Retinal pigment epithelial cell (primary cell): ENCODE data around the gene CCDC148.
"Not testable (repeated sequence)": the region's sequence is repeated elsewhere in the genome, so short reads cannot be mapped to it uniquely, and the experiment has no call there.

Source experiments
- DNase-seq: peaks from one replicate; pipeline ENCODE4 v3.0.0-alpha.2; 2010; ENCODE audit warnings: low read depth
- H3K4me3 ChIP-seq: 2 replicates; pipeline ENCODE4 v1.5.1; 2011; ENCODE audit warnings: mild to moderate bottlenecking, low read length, control low read depth, moderate library complexity
- CTCF ChIP-seq: conservative IDR thresholded peaks from 2 replicates; pipeline ENCODE4 v1.5.1; 2011; ENCODE audit warnings: low read depth, low read length, control low read depth, inconsistent platforms

CCDC148 gene

GRCh38 chr2:158457826-158458616, 1.5 kb upstream of the CCDC148 start:
- TF ChIP-seq CTCF: peak; percentile 14
- peak overlapping the region; percentile 88 for H3K4me3 ChIP-seq
- peak; percentile 34 for DNase-seq

GRCh38 chr2:158457092-158457825, 706 bp upstream of the CCDC148 start:
- H3K4me3 ChIP-seq: peak overlapping the region; percentile 88
- no peak for DNase-seq
- no peak for TF ChIP-seq CTCF

- TF ChIP-seq CTCF: no peak
- no peak for DNase-seq
- no peak overlapping the region for H3K4me3 ChIP-seq
Observed at GRCh38 chr2:158443606-158444005, 12.9 kb downstream of the CCDC148 start.

GRCh38 chr2:158439062-158439461, 17.5 kb downstream of the CCDC148 start:
- H3K4me3 ChIP-seq, DNase-seq: not testable (repeated sequence)

- not testable (repeated sequence) for DNase-seq, H3K4me3 ChIP-seq
Observed at GRCh38 chr2:158433716-158434115, 22.8 kb downstream of the CCDC148 start.

- no peak for TF ChIP-seq CTCF
- no peak overlapping the region for H3K4me3 ChIP-seq
- DNase-seq: no peak
Observed at GRCh38 chr2:158432117-158432516, 24.4 kb downstream of the CCDC148 start.

GRCh38 chr2:158414538-158414937, 42.0 kb downstream of the CCDC148 start:
- no peak for TF ChIP-seq CTCF
- H3K4me3 ChIP-seq: no peak overlapping the region
- DNase-seq: no peak

- no peak for DNase-seq
- TF ChIP-seq CTCF: no peak
- no peak overlapping the region for H3K4me3 ChIP-seq
Observed at GRCh38 chr2:158413581-158413980, 43.0 kb downstream of the CCDC148 start.
